HG03108 (cell line): ENCODE data around the gene AP1S1.

Source experiments
- ATAC-seq: cut with Tn5 transposase; IDR thresholded peaks from one replicate; pipeline ENCODE4 v1.9.1; 2021; ENCODE audit warnings: moderate library complexity; ENCODE audit not compliant: unreplicated experiment

Gene AP1S1

DNA sequence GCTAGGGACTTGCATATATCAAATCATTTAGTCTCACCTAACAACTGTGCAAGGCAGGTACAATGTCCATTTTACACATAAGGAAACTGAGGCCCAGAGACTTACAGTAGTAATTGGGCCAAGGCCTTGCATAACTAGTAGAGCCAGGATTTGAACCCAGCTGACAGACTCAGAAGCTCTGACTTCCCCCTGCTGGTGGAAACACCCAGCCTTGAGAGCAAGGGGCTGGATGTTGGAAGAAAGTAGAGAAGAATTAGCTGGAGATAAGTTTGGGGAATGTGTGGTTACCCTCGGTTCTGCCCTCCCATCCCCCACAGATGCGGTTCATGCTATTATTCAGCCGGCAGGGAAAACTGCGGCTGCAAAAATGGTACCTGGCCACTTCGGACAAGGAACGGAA is 2.0 kb downstream of the AP1S1 start:
- no peak for ATAC-seq

DNA sequence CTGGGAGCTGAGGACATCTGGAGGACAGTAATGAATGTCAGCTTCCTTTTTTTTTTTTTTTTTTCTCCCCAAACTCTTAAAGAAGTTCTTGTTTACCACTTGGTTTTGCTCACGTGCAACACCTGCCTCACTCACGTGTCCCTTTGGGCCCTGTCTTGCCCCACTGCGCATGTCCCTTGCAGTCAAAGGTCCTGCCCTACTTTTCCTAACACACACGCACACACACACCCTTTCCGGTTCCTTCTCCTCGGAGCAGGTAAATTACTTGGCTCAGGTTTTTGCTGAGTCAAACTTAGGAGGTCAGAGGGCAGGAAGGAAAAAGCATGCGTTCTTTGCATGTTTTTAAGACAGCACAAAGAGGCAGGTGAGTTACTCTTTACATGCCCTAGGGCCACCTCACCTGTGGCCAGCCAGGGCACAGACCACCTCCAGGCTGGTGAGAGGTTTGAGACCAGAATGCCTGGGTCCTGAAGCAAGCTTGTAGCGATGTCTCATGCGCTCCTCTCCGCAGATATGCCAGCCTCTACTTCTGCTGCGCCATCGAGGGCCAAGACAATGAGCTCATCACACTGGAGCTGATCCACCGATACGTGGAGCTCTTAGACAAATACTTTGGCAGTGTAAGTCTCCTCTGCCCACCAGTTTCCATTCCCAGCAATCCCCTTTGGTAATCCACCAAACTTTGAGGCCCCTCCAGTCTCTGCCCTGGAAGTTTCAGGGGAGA is 2.8 kb downstream of the AP1S1 start:
- ATAC-seq, result no peak

DNA sequence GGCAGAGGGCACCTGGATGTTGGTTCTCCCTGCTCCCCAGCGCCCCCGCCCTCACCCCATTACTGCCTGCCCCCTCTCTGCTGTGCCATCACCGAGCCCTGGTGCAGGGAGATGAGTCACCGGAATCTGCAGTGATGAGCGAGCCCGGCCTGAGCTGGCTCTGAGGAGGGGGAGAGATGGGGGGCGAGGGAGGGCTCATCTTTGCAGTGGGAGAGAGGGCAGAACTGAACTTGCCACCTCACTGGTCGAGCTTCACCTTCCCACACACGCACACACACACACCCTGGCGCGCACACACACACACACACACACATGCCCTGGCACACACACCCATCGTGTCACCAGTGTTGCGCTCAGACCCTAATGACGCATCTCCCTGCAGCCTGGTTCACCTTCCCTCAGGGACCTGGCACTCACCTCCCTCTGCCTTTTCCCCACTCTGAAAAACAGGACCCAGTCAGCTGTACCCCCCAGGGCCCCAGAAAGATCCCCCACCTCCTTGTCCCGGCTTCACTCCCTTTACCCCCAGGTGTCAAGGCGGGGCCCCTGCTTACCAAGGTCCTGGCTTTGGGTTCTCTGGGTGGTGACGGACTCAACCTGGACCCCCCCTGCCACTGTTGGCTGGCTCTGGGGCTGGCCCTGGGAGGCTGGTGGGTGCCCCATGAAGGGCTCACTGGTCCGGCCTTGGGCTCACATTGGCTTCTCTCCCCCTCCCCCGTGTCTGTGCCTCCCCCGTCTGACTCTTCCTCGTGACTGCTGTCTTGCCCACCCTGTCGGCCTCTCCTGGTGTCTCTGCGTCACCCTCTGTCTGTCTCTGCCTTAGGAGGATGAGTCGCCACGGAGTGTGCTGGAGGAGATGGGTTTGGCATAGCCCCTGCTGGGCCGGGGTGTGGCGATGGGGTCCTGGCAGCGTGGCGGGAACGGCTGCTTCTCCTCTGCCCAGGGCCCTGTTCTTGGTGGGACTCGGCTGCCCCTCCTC is 5.7 kb downstream of the AP1S1 start:
- no peak for ATAC-seq

DNA sequence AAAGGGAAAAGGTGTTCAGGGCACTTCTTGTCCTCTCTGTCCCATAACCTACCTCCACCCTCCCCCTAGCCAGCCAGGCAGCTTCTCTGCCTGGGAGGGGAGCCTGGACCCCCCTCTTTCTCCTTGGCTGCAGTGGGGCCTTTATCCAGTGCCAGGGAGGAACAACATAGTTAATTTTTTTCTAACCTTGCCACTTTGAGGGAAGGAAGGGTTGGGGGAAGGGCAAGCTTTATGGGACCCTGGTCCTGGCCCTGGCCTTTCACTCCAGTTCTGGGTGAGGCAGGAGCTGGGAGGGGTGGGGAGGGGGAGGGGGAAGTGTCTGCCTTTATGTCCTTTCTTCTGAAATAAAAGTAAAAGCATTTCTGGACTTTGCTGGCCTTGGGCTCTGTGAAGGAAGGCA is 6.6 kb downstream of the AP1S1 start:
- no peak for ATAC-seq

DNA sequence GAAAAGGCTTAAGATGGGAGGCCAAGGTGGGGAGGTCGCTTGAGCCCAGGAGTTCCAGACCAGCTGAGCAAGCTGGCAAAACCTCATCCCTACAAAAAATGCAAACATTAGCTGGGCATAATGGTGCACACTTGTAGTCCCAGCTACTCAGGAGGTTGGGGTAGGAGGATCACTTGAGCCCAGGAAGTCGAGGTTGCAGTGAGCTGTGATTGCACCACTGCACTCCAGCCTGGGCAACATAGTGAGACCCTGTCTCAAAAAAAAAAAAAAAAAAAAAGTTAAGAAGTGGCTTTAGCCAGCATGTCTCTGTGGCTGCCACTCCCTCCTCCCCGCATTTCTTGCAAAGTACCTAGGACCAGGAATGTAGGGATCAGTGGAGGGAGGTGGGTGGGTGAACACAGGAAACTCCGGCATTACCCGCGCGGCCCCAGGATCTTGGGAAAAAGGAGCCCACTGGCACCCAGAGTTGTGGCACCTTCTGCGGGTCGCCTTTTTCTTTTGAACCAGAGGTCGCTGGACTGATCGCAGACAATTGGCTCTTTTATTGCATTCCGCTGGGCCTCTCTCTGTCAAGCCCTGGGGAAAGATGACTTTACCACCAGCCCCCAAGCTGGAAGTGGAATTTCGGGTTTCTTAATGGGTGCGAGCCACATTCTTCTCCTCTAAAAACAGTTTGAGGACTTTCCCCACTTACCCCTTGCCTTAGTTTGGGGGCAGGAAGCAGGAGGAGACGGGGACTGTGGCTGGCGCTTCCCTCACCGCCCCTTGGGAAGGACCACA is 7.6 kb downstream of the AP1S1 start:
- ATAC-seq, result no peak

DNA sequence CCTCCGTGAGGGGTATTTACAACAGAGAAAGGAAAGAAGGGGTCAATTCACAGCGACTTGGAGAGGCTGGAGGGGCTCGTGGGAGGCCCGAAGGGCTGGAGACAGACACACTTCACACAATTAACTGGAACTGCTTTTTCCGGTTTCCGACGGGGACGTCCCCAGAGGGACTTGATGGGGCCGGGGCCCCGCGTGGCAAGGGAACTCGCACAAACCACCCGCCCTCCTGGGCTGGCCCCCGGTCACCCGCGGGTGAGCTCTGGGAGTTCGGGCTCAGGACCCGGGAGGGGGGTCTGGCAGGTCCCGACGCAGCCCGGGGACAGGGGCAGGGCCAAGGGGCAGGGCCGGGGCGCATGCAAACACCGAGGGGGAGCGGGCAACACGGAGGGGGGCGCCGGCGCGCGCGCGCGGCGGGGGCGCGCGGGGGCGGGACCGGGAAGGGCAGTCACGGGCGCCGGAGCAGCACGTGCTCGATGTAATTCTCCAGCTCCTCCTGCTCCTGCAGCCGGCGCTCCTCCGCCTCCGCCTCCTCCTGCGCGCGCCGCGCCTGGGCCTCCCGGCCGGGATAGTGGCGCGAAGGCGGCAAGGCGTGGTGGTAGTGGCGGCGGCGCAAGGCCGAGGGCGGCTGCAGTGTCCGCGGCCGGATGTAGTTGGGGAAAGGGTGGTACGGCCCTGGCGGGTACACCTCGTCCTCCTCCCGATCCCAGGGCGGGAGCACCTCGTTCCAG is 8.4 kb downstream of the AP1S1 start:
- no peak for ATAC-seq

DNA sequence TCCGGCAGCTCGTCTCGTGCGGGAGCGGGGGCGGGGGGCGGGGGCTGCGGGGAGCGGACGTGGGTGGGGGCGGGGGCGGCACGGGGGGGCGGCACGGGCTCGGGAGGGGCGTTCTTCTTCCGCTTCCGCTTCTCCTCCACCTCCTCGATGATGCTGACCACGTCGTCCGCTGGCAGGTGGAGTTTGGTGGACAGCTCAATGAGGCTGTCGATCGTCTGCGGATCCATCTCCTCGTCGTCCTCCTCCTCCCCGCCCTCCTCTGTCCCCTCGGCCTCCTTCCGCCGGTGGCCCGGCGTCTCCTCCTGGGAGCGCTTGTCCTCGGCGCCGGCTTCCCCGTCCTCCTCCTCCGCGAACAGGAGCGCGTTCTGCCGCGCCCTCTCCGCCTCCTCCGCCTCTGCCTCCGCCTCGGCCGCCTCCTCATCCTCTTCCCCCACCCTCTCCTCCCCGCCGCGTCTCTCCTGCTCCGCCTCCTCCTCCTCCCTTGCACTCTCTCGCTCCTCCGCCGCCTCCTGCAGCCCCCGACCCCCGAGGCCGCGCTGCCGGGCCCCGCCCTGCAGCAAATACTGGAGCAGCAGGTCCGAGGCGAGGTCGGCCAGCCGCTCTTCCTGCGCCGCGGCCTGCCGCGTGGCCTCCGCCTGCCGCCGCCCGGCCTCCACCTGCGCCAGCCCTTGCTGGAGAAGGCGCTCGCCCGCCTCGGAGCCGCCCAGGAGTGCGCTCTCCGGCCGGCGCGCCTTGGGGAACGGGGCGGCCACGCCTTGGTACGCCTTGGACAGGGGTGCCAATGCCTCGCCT is 9.2 kb downstream of the AP1S1 start:
- ATAC-seq, result no peak

DNA sequence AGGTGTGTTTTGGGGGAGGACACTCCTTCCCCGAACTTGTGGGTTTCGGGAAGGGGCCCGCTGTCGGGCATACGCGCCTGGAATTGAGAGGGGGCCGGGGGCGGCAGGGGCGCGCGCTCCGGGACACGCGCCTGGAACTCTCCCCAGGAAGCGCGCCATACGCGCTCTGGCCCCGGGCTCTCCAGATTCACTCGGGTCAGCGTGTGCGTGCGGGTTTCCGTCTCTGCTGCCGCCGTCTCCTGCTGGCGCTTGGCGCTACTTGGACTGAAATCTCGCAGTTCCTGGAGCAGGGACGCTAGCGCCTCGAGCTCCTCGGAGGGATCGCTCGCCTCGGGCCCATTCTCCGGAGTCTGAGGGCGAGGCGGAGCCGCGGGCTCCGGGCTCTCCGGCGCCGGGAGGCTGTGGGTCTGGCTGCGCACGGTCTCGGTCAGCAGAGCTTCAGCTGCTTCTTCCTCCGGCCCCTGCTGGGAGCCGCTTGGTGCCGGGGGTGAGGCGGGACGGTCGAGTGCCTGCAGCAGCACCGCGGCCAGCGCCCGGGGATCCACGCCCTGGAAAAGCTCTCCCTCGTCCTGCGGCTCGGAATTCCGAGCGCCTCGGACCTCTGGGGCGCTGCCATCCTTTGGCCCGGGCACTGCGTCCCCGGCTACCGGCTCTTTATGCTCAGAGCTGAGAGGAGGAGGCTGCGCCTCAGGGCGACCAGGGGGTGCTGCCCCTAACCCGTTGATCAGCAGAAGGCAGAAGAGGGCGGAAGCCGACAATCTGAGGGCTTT is 10.0 kb downstream of the AP1S1 start:
- ATAC-seq, result no peak

DNA sequence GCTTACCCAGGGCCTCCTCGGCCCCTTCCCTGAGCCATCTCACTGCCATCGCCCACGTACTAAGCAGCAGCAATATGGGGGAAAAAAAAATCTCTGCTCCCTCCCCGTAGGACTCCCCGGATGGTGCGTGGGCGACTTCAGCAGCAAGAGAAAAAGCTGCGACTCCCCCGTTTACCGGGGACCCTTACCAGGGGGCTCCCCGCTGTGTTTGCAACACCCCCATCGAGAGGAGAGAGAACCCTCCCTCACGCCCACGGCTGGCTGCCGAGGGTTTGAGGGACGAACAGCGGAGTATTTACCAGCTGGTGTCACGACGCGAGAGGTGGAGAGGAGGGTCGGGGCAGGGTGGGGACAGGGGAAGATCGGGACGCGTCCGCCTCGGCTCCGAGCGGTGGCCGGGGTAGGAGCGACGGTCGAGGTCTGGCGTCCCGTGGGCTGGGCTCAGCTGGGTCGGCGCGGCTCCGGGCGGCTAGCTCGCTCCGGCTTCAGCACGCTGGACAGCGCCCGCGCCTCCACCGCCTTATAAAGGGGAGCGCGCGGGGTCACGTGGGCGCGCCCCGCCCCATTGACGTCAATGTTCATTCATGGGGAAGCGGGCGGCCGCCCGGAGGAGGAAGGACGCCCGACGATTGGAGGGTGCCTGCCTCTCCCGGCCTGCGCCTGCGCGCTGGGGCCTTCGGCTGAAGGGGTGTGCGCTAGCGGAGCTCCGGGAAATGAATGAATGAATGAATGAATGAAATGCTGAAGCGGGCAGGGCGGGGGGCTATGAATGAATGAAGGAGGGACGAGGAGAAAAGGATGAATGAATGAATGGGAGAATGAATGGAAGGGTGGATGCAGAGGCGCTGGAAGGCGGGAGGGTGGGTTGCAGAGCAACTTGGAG is 11.0 kb downstream of the AP1S1 start, which contains the start of gene VGF:
Gene VGF (minus strand): TSS at position 495 of the 883 bp plus-strand sequence. CDS start 726 bp downstream, outside the sequence.
- peak; percentile 64 for ATAC-seq

DNA sequence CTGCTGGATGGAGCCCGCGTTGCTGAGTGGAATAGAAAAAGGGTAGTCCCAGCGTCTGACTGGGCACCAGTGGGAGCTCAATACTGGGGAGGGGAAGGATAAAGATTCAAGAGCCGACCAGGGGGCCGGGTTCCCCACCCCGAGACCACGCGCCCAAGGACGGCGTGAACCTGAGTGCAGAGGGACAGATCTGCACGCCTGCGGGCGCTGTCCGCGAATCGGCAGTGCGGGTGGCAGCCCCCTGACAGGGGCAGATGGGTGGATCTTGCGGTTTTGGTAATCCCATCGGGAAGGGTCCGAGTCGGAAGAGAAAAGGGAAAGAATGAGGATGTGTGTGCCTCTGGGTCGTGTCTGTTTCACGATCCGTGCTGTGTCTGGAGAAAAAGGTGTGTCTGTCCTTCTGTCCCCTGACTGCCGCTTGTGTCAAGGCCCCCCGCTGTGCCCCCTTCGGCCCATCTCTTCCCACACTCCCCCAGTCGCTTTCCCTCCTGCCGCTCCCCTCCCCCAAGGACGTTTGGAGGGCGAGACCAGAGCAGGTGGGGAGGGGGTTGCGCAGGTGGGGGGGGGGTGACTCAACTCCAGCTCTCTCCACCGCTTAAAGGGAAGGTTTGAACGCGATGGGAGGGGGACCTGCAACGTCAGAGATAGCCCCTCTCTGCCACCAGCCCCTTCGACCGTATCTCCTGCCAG is 11.8 kb downstream of the AP1S1 start:
- ATAC-seq, result no peak

DNA sequence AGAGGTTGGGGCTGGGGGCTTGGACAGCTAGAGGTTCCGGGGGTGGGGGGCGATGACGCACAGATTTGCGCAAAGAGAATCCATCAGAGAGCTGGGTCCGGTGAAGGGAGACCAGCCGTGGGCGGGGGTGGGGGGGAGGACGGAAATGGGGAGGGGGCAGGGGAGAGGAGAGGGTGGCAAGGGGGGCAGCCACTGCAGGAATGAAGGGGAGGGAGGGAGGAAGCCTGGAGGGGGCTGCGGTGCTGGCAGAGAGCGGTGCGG is 12.3 kb downstream of the AP1S1 start:
- ATAC-seq, result no peak

DNA sequence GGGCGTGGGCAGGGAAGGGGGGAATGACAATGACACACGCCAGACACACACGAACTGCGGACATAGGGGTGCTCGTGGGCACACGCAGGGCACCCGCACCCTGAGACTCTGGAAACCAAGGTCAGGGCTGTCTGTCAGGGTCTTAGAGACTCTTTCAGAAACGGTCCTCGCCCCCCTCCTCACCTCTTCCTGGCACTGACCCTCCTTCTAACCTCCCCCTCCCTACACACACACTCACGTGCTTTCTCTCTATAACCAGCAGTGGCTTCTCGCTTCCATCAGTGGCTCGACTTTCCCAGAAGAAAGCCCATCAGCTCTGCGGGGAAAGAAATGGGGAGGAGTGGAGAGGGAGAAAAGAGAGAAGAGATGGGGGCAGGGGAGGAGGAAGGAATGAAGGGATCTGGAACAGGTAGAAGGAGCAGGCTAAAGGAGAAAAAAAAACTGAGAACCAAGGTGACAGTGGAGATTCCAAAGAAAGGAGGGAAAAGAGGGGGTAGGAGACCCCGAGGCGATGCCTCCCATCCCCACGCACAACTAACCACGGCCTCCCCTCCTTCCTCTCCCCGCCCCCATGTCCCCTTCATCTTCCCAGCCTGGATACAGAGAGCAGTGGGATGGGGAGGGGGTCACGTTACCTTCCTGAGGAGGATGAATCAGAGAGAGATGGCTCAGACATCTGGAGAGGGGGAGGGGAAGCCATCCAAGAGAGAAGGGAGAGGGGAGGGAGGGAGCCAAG is 12.8 kb downstream of the AP1S1 start:
- ATAC-seq, result no peak

DNA sequence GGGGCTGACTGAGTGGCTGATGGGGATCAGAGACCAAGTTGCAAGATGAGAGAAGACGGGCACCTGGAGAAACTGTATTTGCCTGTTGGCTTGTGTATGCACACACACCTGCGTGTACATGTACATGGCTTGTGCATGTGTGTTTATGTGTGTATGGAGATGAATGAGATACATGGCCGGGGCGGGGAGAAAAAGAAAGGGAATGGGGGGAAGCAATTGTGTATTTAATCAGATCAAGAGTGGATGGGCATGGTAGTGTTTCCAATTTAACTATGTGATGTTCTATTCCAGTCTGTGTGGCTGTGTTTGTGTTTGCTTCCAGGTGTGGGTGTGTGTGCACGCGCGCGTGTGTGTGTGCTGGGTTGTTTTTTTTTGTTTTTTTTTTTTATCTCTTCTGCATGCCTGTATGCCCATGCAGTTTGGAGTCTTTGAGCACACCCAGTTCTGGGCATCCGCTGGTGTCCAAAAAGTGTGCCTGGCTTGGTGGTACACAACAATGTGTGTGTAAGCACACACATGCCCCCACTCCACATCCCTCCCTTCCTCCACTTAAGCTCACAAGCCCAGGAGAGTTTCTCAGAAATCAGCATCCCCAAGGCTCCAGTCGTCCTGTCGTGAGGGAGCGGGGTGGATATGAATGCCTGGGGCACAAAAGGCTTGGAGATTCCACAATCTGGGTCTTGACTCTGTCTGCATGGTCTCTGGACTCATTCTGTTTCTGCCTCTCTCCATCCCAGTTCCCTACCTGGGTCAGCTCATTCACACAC is 13.6 kb downstream of the AP1S1 start:
- ATAC-seq, result no peak

DNA sequence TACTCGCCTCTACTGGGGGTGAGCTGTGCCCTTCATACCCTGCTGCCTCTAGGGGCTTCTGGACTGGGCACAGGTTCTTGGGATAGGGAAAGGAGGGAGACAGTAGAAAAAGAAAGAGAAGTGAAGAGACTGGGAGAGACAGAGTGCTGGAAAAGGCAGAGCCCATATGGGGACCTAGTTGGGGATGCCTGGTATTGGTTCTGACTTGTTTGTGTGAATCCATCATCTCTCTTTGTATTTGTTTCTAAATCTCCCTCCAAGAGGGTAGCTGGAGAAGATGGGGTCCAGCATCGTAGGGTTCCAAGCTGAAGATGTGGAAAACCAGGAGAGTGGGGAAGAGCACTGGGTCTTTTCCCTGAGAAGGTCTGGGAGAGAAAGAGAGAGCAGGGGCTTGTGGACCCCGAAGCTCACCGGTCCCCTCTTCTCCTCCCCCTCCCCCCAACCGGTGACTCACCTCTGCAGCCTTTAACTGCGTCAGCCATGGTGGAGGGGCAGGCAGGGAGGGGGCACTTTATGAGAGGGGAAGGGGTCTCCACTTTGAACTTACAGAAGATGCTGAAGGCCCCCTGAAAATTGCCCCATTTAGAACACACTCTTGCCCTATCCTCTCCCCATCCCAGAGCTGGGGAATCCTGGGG is 14.3 kb downstream of the AP1S1 start:
- ATAC-seq, result no peak

DNA sequence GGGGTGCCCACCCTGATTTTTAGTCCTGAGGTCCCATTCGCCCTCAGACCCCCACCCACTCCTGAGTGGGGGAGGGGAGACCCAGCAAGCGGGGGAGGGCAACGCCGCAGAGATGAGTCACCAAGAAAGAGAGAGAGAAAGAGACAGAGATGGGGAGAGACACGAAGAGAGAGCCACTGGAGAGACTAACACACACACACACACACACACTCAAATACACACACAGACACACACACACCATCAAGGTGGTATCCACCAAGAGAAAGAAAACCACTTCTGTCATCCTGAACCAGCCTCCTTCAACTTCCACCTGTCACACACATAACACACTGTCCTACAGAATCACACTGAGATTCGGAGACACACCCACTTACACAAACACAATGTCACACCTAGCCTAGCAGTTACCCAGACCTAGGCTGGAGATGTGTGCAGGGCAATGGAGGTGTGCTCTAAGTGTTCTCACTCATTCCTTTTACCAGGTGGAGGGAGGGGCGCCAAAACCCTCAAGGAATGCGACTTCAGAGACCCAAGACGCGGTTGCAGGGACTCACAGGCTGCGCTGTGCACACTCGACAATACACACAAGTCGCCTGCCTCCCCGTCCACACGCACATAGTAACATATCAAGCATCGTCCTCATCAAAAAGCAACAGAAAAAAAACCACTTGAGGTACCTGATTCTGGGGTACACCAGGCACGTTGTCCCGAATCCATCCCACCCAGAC is 15.0 kb downstream of the AP1S1 start:
- no peak for ATAC-seq
